ENCODE results near the gene KIZ. TPM values are rescaled to one million over a fixed set of nuclear protein-coding genes. Genes with fewer than 3 reads are reported as not detected.

KIZ gene
- total and polyA plus RNA-seq, 7 donors, result 5.1 to 291 (median 171) TPM

- Histone ChIP-seq H3K27ac (no peak overlapping the region), H3K4me1 (no peaks in the 10 kb centered on the region), H3K4me3 (no peak overlapping the region), H3K9me3 (no peaks in the 10 kb centered on the region), H3K27me3 (peaks cover 0 to 5% (median 0%) of the 10 kb centered on the region in 3 donors), H3K36me3 (no peaks in the 10 kb centered on the region)
- DNase-seq, result no peak
- TF ChIP-seq CTCF (IDR thresholded peaks at IDR 0.05) (no peak), POLR2A (IDR thresholded peaks at IDR 0.05) (no peak), POLR2AphosphoS5 (IDR thresholded peaks at IDR 0.05) (no peak), EP300 (IDR thresholded peaks at IDR 0.05) (no peak)
- intact Hi-C loops (cut with DNase I), result no loop called here
- WGBS, 2 donors, result 64 to 79% methylated on average over 4 of the region's 4 CpGs
Observed at GRCh38 chr20:21117521-21117920, 8.4 kb upstream of the KIZ start.

DNA sequence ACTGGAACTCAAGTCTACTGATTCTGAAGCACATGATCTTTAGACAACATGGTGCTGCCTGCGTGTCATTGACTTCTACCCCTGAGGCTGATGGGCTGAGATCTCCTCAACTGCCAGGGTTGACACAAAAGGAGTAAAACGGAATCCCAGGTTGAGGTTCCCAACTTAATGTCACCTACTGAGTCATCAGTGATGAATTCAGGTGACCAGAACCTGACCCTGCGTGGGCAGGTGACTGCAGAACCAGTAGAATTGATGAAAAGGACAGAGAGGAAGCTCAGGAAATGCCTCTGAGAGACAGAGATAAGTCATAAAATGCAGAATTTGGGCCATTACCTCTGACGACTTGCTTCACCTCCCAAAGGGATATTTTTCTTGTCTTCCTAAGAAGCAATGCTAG, 7.7 kb upstream of the KIZ start:
- 62 to 67% methylated on average over 4 of the region's 4 CpGs for WGBS, 2 donors
- H3K27me3 ChIP-seq, result peaks cover 0 to 5% (median 0%) of the 10 kb centered on the region in 3 donors
- H3K4me3 ChIP-seq, result no peak overlapping the region
- intact Hi-C loops (cut with DNase I), result no loop called here
- no peak overlapping the region for H3K27ac ChIP-seq
- H3K36me3 ChIP-seq, result no peaks in the 10 kb centered on the region
- no peaks in the 10 kb centered on the region for H3K9me3 ChIP-seq
- no peak for TF ChIP-seq POLR2A (IDR thresholded peaks at IDR 0.05)
- TF ChIP-seq POLR2AphosphoS5 (IDR thresholded peaks at IDR 0.05), result no peak
- TF ChIP-seq EP300 (IDR thresholded peaks at IDR 0.05), result no peak
- no peak for TF ChIP-seq CTCF (IDR thresholded peaks at IDR 0.05)
- no peaks in the 10 kb centered on the region for H3K4me1 ChIP-seq
- DNase-seq, result no peak

DNA sequence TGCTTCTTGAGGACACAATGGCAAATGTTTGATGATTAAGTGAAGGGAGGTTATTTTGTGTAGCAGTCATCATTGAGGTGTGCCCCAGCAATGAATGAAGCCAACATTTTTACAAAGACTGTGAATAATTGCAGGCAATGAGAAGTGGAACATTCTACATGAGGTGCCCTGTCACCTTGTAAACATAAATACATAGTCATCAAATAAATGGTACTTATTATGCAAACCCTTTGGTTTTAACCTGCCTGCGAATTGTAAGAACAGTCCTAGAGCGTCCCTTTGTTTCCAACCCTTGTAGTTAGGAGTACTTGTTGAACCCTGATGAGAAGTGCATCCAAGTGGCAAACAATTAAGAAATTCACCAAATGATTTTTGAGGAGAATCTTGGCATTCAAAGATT, 7.1 kb upstream of the KIZ start:
- no peak overlapping the region for H3K27ac ChIP-seq
- WGBS, 2 donors, result 93 to 94% methylated on average over 2 of the region's 2 CpGs
- no peak for DNase-seq
- H3K4me3 ChIP-seq, result no peak overlapping the region
- no peaks in the 10 kb centered on the region for H3K36me3 ChIP-seq
- intact Hi-C loops (cut with DNase I), result no loop called here
- H3K4me1 ChIP-seq, result no peaks in the 10 kb centered on the region
- no peak for TF ChIP-seq POLR2AphosphoS5 (IDR thresholded peaks at IDR 0.05)
- no peak for TF ChIP-seq CTCF (IDR thresholded peaks at IDR 0.05)
- no peak for TF ChIP-seq POLR2A (IDR thresholded peaks at IDR 0.05)
- H3K27me3 ChIP-seq, result peaks cover 0 to 5% (median 0%) of the 10 kb centered on the region in 3 donors
- no peaks in the 10 kb centered on the region for H3K9me3 ChIP-seq

GRCh38 chr20:21124190-21124589, 1.7 kb upstream of the KIZ start:
- TF ChIP-seq CTCF (IDR thresholded peaks at IDR 0.05), result no peak
- no peak for DNase-seq
- 95 to 96% methylated on average over 3 of the region's 3 CpGs for WGBS, 2 donors

More at GRCh38 chr20:21124190-21124589, 1.7 kb upstream of the KIZ start:
- no peak overlapping the region for H3K4me3 ChIP-seq
- H3K9me3 ChIP-seq, result no peaks in the 10 kb centered on the region
- H3K4me1 ChIP-seq, result peaks cover 0 to 26% (median 18%) of the 10 kb centered on the region in 4 donors
- no peaks in the 10 kb centered on the region for H3K36me3 ChIP-seq
- intact Hi-C loops (cut with DNase I), result loop anchor here (10.0 kb wide), 3 partner anchors 259 to 781 kb away; partner anchors contain the start of gene RALGAPA2
- no peak overlapping the region for H3K27ac ChIP-seq
- peaks cover 0 to 2% (median 0%) of the 10 kb centered on the region in 3 donors for H3K27me3 ChIP-seq

Data from sigmoid colon (tissue), 7 donors.